RPMI7951 (cell line): Measurements from ENCODE around the gene ISM2. TPM values are rescaled to one million over a fixed set of nuclear protein-coding genes. Genes with fewer than 3 reads are reported as not detected.

Source experiments
- DNase-seq: peaks from one replicate; pipeline ENCODE4 v3.0.0-alpha.2; 2012; ENCODE audit warnings: low read depth
- total RNA-seq: library from RNA; depleted of rRNA; stranded (reverse); fragments of >200 nt; shearing (Covaris generic); gene quantifications from 2 replicates; pipeline ENCODE4 v1.2.3, GENCODE V29; 2014; rRNA removed

The ISM2 gene
- total RNA-seq, 1 experiment from 2014 or later = under 0.01 TPM

GRCh38 chr14:77469067-77469505 is 29.5 kb downstream of the ISM2 start:
- DNase-seq = no peak

GRCh38 chr14:77467801-77468200 is 30.8 kb downstream of the ISM2 start:
- no peak for DNase-seq

DNA sequence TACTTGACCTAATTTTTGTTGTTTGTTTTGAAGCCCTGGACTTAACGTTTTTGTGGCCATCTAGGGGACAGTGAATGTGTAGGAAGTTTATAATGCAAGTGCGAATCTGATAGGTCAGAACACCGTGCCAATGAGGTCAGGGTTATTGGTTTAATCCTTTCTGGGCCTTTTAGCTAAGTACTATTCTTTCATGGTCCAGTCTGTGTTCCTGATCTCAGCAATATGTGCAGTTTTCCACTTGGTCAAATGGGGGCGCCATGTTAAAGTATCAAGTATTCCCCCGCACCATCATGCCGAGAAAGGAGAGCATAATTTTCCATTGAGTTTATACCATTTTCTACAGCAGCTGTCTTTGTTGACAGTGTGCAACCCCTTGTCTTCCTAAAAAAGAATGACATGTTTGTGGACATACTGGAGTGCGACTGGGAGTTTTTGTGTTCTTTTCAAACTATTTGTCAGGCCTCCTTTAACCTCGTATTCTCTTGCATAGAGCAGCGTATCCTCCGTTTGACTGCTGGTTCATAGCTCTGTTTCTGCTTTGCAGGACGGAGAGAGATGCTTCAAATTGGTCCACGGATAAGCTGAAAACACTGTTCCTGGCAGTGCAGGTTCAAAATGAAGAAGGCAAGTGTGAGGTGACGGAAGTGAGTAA is 39.4 kb downstream of the ISM2 start:
- peak; percentile 54 for DNase-seq

- peak; percentile 46 for DNase-seq
Measured at GRCh38 chr14:77458249-77458950, 40.2 kb downstream of the ISM2 start.

DNA sequence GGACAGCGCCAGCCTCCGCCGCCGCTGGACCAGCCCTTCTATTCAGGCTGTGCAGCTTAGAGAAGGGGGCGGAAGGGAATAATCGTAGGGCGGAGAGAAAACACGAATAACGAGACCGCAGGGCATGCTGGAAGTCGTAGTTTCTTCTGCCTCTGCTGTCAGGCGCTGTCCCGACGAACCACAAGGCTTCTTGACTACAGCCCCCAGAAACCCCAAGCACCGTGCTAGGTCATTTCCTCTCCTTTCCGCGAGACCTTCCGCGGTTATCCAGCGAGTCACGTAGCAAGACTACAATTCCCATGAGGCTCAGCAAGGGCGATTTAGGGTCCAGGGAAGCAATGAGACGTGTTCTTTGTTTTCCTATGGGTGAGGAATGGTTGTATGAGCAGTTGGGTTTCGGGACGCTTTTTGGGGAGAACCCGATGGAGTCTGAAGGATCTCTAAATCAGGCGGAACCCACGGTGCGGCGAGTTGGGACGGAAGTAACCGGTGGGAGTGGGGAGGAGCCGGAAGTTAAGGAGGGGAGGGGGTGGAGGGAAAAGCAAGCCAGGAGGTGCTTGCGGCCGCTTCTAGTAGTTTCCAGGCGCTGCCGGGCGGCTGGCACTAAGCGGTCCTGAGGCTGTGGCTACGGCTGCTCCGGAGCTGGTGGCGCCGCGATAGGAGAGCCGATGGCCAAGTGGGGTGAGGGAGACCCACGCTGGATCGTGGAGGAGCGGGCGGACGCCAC is 40.9 kb downstream of the ISM2 start, which contains the start of the genes AHSA1 and VIPAS39:
TSS of gene AHSA1 (plus strand) at position 572 of the 727 bp plus-strand sequence. CDS start at position 669, 97 bp downstream.
TSS of gene VIPAS39 (minus strand) at position 80 of the 727 bp plus-strand sequence. CDS start 3,499 bp downstream, outside the sequence.
- peak; percentile 98 for DNase-seq

GRCh38 chr14:77457115-77457521 is 41.5 kb downstream of the ISM2 start:
- no peak for DNase-seq

GRCh38 chr14:77455966-77456640 is 42.5 kb downstream of the ISM2 start:
- DNase-seq = no peak

GRCh38 chr14:77442196-77442595 is 56.4 kb downstream of the ISM2 start:
- no peak for DNase-seq

- DNase-seq = no peak
Measured at GRCh38 chr14:77439861-77440260, 58.8 kb downstream of the ISM2 start.

- no peak for DNase-seq
Measured at GRCh38 chr14:77438596-77438995, 60.0 kb downstream of the ISM2 start.

- peak; percentile 18 for DNase-seq
Measured at GRCh38 chr14:77436042-77436441, 62.6 kb downstream of the ISM2 start.

DNA sequence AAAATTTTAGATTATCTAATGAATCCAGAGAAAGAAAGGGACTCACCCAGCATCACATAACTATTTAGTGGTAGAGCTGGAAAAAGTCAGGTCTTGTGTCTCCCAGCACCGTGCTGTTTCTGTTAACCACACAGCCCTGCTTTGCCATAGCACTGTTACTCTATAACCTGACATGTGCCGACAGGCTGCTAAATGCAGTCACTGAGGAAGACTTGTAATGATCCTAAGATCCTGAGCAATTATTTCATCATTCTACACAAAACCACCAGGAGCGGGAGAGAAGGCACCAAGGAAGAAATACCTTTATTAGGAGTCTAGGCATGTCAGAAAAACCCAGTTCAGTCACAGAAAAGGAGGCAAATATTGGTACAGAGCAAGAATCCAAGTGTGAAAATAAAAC is 72.2 kb downstream of the ISM2 start:
- DNase-seq = no peak

DNA sequence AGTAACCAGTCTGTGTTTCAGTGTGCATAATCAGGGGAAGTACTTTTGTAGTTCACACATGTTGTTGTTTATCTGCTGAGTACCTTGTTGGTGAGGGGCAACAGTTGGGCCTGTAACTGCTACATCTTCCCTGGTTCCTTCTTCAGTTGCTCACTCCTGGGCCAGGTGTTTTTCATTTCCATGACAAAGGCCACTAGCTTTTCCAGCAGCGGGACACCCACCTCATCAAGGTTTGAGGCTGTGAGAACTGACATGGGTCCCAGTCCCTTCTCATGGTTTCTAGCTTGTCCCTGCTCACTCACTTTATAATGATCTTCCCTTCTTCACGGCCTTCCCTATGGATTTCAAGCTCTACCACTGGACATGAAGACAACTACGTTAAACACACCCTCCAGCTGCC is 73.8 kb downstream of the ISM2 start:
- DNase-seq = no peak

Other genes with a start within 250 kb of the ISM2 start
- gene NGB, start 227.6 kb downstream of the ISM2 start, total RNA-seq = not detected in 2 replicates
- gene POMT2, start 177.9 kb downstream of the ISM2 start, total RNA-seq = 9.4 and 10.1 TPM in 2 replicates
- gene GSTZ1, start 177.8 kb downstream of the ISM2 start, total RNA-seq = 20.3 and 22.1 TPM in 2 replicates
- 7.3 and 7.4 TPM in 2 replicates for gene TMED8, start 121.7 kb downstream of the ISM2 start, total RNA-seq
- gene SAMD15, start 121.4 kb downstream of the ISM2 start, total RNA-seq = 0.84 and 1.7 TPM in 2 replicates
- not detected in 2 replicates for gene NOXRED1, start 75.3 kb downstream of the ISM2 start, total RNA-seq
- gene VIPAS39, start 41.2 kb downstream of the ISM2 start, total RNA-seq = 18.4 TPM in 2 replicates
- gene AHSA1, start 40.7 kb downstream of the ISM2 start, total RNA-seq = 199 and 204 TPM in 2 replicates
- gene SPTLC2, start 117.8 kb upstream of the ISM2 start, total RNA-seq = 12.0 and 15.0 TPM in 2 replicates
- 13.6 and 15.8 TPM in 2 replicates for gene ALKBH1, start 209.2 kb upstream of the ISM2 start, total RNA-seq
- gene SLIRP, start 209.3 kb upstream of the ISM2 start, total RNA-seq = 292 and 409 TPM in 2 replicates